ENCODE data around the gene GFY. TPM values are rescaled to one million over a fixed set of nuclear protein-coding genes. Genes with fewer than 3 reads are reported as not detected.

Gene GFY
- total and polyA plus RNA-seq, 2 donors (not counting 3 experiments of a cell fraction or from before 2014, with no cell fraction given) = not detected

DNA sequence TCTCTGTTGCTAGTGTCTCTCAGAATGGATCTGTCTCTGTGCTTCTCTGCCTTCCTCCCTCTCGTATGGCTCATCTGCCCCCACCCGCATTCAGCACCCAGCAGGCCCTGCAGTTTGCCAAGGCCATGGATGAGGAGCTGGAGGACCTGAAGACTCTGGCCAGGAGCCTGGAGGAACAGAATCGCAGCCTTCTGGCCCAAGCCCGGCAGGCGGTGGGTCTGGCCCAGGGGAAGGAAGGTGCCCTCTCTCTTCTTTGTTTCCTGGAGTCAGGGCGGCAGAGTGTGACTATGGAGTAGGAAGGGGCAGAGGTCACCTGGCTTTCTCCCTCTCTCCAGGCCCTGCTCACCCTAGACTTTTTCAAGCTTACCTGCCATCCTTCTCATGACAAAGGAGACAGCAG, 26.3 kb upstream of the GFY start:
- TF ChIP-seq MYC (IDR thresholded peaks at IDR 0.05; ENCODE audit: low read depth, low read length) = no peak
- TF ChIP-seq POLR2A (IDR thresholded peaks at IDR 0.05; ENCODE audit: low read depth, low read length) = no peak
- TF ChIP-seq JUN (IDR thresholded peaks at IDR 0.05; ENCODE audit: borderline replicate concordance, insufficient read depth, insufficient read length, low read depth) = no peak
- no peak for TF ChIP-seq POLR2AphosphoS5 (IDR thresholded peaks at IDR 0.05; ENCODE audit: insufficient read depth, low read depth, low read length)
- no peak for TF ChIP-seq FOS (IDR thresholded peaks at IDR 0.05; ENCODE audit: borderline replicate concordance, insufficient read depth, low read length)
- TF ChIP-seq, protein P1, sequence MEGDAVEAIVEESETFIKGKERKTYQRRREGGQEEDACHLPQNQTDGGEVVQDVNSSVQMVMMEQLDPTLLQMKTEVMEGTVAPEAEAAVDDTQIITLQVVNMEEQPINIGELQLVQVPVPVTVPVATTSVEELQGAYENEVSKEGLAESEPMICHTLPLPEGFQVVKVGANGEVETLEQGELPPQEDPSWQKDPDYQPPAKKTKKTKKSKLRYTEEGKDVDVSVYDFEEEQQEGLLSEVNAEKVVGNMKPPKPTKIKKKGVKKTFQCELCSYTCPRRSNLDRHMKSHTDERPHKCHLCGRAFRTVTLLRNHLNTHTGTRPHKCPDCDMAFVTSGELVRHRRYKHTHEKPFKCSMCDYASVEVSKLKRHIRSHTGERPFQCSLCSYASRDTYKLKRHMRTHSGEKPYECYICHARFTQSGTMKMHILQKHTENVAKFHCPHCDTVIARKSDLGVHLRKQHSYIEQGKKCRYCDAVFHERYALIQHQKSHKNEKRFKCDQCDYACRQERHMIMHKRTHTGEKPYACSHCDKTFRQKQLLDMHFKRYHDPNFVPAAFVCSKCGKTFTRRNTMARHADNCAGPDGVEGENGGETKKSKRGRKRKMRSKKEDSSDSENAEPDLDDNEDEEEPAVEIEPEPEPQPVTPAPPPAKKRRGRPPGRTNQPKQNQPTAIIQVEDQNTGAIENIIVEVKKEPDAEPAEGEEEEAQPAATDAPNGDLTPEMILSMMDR (IDR thresholded peaks at IDR 0.05; ENCODE audit: extremely low read depth in 1 of 2, insufficient read depth in 1 of 2, low read depth in 1 of 2, low read length in 2 of 2) = no peak
- TF ChIP-seq GATA2 (IDR thresholded peaks at IDR 0.05; ENCODE audit: insufficient read depth, insufficient read length, low read depth, low read length) = no peak
- TF ChIP-seq, protein P2, sequence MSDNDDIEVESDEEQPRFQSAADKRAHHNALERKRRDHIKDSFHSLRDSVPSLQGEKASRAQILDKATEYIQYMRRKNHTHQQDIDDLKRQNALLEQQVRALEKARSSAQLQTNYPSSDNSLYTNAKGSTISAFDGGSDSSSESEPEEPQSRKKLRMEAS (IDR thresholded peaks at IDR 0.05; ENCODE audit: insufficient read depth, insufficient read length) = no peak
- no peak for TF ChIP-seq EZH2 (IDR thresholded peaks at IDR 0.05; ENCODE audit: borderline replicate concordance, low read depth, low read length, severe bottlenecking)
- Histone ChIP-seq H3K27ac (ENCODE audit: insufficient read depth, low read depth, low read length) (no peak overlapping the region), H3K4me2 (ENCODE audit: insufficient read depth, low read length) (no peak overlapping the region), H3K9me3 (replicated peaks; ENCODE audit: control insufficient read depth, insufficient read depth, low read length) (no peaks in the 10 kb centered on the region), H3K27me3 (ENCODE audit: control insufficient read depth in 2 of 2, insufficient read depth in 2 of 2, low read length in 2 of 2) (no peaks in the 10 kb centered on the region), H3K79me2 (ENCODE audit: control insufficient read depth, insufficient read depth, low read length) (no peaks in the 10 kb centered on the region), H3K9ac (replicated peaks; ENCODE audit: extremely low read depth, insufficient read depth, low read length) (no peak overlapping the region), H3K4me1 (ENCODE audit: control insufficient read depth, extremely low read depth, insufficient read depth, low read length) (no peaks in the 10 kb centered on the region), H4K20me1 (replicated peaks; ENCODE audit: control insufficient read depth, extremely low read depth, insufficient read depth, low read length) (no peaks in the 10 kb centered on the region), H3K9me1 (replicated peaks; ENCODE audit: control insufficient read depth, extremely low read depth, insufficient read depth, low read length) (no peaks in the 10 kb centered on the region), H3K4me3 (replicated peaks in 1 of 3; ENCODE audit: insufficient read depth in 1 of 3, low read depth in 1 of 3, low read length in 3 of 3) (no peak overlapping the region), H3K36me3 (ENCODE audit: control insufficient read depth in 2 of 2, extremely low read depth in 1 of 2, insufficient read depth in 2 of 2, low read length in 2 of 2) (no peaks in the 10 kb centered on the region), H2AFZ (ENCODE audit: low read depth, low read length) (no peak overlapping the region)
- intact Hi-C loops (cut with micrococcal nuclease) = no loop called here
- FAIRE-seq = no peak
- BruUV-seq (replicated peaks) = no TSS peak
- CTCF ChIA-PET = no interaction called here
- DNase-seq (ENCODE audit: low read depth, low spot score) = no peak
- POLR2A ChIA-PET = no interaction called here
- dilution Hi-C loops (cut with MboI; ENCODE audit: extremely low pct_ligation_motif_present, low sequenced_read_pairs) = no loop called here

Data from endothelial cell of umbilical vein (primary cell).